RPMI7951 (cell line): ENCODE results near the gene KIF5B. TPM values are rescaled to one million over a fixed set of nuclear protein-coding genes. Genes with fewer than 3 reads are reported as not detected.
"Not testable (repeated sequence)": the region's sequence is repeated elsewhere in the genome, so short reads cannot be mapped to it uniquely, and the experiment has no call there.

Source experiments
- DNase-seq: peaks from one replicate; pipeline ENCODE4 v3.0.0-alpha.2; 2012; ENCODE audit warnings: low read depth
- total RNA-seq: library from RNA; depleted of rRNA; stranded (reverse); fragments of >200 nt; shearing (Covaris generic); gene quantifications from 2 replicates; pipeline ENCODE4 v1.2.3, GENCODE V29; 2014

The KIF5B gene
- total RNA-seq, 1 experiment from 2014 or later: 214 TPM

DNA sequence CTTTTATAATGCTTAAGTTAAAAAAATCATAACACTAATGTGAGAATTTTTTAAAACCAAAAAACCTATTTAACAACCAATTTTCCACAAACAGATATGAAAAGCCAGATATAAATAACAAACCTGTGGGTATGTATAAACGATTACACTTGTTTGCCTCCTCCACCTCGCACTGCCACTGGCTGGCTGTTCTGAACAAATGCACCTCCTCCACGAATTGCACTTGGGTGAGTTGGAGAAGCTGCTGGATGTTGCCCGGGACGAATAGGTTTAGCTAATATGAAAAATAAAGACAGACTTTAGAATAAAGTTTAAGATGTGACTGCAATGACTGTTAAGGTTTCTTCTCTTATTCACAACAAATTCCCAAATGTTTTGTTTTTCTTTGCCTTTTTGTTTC, 40.8 kb downstream of the KIF5B start:
- DNase-seq: no peak

DNA sequence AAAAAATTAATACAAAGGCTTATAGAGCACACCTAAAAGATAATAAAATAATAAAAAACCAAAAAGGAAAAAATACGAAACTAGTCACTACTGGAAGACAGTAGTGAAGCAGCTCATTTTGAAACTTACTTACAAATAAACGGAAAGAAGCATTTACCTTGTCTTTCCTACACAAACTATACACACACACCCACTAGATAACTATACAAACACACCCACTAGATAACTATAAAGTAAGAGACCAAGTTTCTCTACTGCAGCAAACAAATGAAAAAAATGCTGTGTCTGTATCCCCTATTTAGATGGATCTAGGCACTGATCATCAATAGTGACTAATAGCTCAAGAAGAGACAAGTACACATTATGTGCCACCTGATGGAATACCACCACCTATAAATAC, 49.2 kb downstream of the KIF5B start:
- no peak for DNase-seq

DNA sequence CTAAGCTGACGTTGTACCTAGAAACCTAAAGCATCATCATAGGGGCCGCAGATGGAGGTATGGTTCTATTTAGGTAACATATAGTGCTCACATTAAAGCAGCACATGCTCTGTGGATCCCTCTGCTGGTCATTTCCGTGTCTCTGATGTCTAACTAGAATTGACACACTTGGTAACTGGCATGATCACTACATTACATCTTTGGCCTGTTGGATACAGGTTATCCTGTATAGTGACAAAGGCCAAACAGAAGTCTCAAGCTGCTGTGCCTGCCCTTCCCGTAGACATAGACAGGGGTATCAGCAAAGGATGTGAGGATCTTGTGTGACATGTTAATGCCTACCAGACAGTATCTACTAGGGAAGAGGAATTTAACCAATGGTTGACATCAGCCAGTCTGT, 51.2 kb downstream of the KIF5B start:
- DNase-seq: peak; percentile 57

DNA sequence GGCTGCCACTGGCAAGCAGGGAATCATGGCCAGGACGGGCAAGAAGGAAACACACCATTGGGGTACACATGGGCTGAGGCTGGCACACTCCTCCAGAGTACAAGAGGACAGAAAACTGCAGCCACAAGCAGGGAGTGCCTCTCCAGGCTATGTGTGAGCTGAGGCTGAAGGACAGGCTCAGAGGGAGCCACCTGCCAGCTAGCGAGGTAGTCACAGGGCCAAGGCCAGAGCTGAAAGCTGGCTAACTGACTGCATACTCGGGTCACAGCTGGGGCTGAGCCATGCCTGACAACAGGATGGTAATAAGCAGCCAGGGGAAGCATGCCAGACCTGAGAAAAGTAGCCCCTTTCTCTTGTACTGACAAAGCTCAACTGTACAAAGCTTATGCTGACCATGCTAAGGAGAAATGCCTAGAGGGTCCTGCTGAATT, 52.0 kb downstream of the KIF5B start:
- peak; percentile 20 for DNase-seq

DNA sequence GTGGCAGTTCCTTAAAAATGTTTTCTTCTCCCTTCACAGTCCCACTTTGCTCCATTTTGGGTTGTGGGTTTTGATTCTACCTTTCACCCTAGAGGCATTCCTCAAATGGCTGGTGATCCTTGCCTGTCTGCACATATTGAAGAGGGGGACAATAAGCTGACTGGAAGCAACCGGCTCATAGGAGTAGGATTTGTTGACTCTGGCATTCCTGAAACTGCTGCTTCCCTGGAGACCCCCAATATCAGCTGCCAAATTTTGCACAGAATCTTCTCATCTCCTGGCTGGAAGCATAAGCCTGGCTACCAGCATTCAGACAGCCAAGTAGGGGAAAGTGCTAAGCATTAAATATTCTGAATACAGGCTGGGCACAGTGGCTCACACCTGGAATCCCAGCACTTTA, 53.7 kb downstream of the KIF5B start:
- no peak for DNase-seq

DNA sequence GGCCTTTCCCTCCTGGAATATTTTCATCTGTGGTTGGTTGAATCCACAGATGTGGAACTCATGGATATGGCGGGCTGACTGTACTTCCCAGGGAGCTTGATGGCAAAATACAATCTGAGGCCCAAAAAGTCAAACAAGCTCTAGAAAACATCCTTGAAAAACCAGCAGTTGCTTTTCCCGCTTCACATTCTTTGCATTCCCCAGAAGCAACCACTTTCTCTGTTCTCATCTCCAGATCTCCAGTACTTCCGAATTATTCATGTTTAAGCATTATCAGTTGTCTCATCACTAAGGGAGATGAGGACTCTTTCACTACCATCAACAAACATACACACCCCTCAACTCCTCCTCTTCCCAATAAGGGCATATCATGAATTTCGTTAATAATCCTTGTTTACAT, 55.3 kb downstream of the KIF5B start:
- DNase-seq: peak; percentile 77

DNA sequence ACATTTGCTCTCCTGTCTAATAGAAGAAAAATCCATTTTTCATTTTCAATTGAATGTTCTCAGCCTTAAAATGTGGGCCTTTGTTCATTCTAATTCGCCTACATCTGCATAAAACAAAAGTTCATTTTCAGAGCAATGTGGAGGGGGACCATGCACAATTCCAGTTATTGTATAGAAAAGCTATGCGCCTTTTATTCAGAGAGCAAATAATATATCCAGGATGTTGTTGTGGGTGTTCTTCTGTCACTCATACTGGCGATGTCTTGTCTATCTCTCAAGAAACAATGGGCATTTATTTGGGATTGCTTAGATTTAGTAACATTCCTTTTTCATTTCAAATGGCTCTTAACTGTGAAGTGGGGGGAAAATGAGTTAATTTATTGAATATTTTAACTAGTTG, 56.4 kb downstream of the KIF5B start:
- DNase-seq: no peak

DNA sequence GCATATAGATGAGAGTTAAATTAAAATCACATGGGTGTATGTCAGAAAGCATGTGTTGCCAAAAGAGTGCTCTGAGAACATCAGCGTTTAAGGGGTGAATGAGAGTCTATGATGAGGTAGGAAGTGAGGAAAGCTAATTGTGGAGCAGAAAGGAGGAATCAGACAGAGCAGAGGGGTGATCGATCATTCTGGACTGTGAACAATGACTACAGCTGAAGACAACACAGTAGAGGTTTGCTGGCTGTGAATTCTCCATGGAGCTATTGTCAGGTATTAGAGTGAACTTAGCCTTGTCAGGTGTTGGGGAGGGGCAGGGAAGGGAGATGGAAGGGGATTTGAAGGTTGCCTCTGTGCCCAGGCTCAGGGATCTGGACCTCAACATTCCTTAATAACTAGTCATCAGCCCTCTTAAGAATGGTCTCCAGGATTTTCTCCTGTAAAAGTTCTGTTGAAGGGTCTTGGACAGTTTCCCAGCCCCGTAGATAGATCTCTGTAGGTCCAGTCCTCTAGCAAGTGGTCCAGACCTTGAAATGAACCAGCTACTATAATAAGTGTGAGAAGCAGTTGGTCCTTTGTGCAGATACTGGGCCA, 57.1 kb downstream of the KIF5B start:
- peak; percentile 54 for DNase-seq

DNA sequence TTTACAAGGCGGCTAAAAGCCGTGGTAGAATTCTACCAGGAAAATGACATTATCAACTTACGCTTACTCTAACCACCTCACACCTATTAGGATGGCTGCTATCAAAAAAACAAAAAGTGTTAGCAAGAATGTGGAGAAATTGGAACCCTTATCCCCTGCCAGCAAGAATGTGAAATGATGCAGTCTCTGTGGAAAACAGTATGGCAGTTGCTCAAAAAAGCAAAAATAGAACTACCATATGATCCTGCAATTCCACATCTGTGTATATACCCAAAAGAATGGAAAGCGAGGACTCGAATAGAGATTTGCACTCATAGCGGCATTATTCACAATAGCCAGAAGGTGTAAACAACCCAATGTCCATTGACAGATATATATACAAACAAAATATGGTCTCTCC, 61.3 kb downstream of the KIF5B start:
- no peak for DNase-seq

DNA sequence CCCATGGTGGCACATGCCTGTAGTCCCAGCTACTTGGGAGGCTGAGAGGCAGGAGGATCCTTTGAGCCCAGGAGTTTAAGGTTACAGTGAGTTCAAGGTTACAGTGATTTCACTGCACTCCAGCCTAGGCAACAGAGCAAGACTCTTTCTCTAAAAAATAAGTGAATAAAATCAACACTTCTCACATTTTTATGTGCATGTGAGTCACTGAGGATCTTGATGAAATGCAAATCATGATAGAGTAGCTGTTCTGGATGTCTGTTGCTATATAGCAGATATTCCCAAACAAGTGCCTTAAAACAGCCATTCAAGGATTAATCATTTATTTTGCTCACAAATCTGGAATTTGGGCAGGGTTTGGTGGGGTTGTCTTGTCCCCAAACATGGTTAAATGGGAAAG, 65.3 kb downstream of the KIF5B start:
- no peak for DNase-seq

DNA sequence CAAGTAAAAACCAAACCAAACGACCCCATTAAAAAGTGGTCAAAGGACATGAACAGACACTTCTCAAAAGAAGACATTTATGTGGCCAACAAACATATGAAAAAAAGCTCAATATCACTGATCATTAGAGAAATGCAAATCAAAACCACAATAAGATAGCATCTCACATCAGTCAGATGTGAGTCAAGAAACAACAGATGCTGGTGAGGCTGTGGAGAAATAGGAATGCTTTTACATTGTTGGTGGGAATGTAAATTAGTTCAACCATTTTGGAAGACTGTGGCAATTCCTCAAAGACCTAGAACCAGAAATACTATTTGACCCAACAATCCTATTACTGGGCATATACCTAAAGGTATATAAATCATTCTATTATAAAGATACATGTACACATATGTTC, 68.4 kb downstream of the KIF5B start:
- DNase-seq: peak; percentile 52

DNA sequence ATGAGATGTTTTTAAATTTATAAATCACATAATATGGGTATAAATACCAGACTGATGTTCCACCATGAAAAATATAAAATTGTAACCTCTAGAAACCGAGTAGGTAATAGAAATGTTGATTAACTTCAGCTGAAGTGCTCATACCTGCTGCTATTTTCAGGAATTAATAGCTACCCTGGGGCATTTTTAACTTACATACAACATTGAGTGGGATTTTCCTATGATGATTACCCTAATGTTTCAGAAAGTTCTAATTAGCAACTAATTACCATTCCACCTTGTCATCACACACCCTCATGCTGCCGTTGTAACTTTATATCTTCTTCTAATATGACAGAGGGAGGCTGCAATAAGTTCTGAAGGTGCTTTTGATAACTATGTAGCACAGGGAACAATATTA, 74.1 kb downstream of the KIF5B start:
- DNase-seq: no peak

DNA sequence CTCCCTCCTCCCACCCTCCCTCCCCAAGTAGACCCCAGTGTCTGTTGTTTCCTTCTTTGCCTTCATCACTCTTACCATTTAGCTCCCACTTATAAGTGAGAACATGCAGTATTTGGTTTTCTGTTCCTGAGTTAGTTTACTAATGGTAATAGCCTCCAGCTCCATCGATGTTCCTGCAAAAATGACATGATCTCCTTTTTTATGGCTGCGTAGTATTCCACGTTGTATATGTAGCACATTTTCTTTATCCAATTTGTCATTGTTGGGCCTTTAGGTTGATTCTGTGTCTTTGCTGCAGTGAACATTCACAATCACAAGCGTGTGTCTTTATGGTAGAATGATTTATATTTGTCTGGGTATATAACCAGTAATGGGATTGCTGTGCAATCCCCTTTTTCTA, 75.8 kb downstream of the KIF5B start:
- no peak for DNase-seq

DNA sequence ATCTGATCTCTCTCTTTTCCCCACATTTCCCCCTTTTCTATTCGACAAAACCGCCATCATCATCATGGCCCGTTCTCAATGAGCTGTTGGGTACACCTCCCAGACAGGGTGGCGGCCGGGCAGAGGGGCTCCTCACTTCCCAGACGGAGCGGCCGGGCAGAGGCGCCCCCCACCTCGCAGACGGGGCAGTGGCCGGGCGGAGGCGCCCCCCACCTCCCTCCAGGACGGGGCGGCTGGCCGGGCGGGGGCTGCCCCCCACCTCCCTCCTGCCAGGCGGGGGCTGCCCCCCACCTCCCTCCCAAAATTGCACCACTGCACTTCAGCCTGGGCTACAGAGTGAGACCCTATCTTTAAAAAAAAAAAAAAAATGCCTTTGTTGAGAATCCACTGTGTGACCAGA, 77.2 kb downstream of the KIF5B start:
- DNase-seq: not testable (repeated sequence)

DNA sequence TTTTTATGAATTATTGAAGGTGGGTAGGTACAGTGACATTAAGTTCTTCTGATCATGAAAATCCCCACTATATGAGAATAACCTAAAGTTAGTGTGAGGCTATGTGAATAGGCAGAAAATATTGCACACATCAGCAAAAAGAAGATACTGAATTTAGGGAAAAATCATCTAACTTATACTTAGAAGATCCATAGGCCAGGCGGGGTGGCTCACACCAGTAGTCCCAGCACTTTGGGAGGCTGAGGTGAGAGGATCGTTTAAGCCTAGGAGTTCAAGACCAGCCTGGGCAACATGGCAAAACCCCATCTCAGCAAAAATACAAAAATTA, 78.1 kb downstream of the KIF5B start:
- no peak for DNase-seq

DNA sequence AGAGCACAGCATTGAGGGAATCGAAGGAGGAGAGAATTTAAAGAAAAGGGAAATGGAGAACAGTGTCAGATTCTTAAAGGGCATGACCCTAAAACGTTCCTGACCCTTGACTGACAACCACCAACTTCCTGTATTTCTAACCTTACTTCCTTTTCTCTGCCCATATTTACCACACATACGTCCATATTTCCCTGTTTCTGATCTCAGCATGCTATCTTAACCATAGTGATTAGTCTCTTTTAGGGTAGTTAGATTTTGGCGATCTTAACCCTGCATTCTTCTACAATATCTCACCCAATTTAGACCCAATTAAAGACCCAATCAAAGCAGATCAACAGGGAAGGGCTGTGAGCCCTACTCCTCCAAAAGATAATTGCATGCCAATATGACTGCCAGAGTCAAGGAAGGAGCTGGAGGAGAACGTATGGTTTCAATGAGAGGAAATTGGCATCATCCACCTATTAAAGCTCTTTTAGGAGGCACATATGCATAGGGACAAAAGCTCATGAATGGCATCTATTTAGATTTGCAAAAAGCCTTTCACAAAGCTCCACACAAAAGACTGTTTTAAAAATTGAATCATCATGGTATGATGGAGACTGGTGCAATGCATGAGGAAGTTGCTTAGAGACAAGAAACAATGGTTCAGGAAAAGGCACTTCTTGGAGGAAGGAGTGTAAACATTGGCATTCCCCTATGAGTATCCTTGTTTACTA, 78.6 kb downstream of the KIF5B start:
- DNase-seq: peak; percentile 58

DNA sequence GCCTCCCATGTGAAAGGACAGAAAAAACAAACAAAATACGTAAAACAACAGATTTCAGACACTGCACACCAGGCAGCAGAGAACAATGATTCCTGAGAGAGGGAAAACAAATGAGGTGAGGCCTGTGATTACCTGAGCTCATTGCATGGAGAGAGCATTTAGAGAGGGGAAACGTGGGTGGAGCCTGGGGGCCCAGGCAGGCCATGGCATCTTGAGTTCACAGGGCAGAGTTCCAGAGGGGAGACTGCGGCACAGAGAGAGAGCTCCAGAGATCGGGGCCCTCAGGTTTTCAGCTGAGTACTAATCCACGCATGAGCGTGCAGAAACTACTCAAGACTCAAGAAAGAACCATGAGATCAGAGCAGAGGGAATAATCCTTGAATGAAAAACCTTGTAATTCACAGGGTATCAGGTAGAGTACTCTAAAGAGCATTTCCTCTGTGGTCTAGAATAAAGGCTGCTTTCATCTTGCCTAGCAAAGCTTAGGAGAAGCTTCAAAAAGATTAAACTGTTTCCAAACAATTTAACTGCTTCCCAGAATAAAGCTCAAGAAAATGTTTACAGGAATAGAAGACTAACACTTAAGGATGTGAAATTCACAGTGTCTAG, 81.0 kb downstream of the KIF5B start:
- no peak for DNase-seq

DNA sequence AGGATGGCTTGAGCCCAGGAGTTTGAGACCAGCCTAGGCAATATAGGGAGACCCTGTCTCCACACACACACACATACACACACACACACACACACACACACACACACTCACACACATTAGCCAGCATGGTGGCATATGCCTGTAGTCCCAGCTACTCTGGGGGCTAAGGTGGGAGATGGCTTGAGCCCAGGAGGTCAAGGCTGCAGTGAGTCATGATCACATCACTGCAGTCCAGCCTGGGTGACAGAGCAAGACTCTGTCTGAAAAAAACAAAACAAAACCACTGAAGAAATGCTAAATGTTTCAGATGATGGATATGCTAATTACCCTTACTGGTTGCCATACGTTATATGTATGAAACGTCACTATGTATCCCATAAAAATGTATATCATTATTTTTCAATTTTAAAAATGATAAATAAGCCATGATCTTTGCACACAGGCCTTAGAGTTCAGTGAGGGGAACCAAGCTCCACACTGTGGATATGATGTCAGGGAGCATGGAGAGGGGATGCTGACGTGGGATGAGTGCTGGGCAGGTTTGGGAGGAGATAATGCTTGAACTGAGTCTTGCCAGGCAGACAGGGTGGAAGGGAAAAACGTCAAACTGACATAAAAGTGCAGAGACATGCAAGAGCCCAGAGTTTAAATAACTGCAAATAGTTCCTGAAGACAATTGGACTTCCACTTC, 81.6 kb downstream of the KIF5B start:
- DNase-seq: peak; percentile 71

DNA sequence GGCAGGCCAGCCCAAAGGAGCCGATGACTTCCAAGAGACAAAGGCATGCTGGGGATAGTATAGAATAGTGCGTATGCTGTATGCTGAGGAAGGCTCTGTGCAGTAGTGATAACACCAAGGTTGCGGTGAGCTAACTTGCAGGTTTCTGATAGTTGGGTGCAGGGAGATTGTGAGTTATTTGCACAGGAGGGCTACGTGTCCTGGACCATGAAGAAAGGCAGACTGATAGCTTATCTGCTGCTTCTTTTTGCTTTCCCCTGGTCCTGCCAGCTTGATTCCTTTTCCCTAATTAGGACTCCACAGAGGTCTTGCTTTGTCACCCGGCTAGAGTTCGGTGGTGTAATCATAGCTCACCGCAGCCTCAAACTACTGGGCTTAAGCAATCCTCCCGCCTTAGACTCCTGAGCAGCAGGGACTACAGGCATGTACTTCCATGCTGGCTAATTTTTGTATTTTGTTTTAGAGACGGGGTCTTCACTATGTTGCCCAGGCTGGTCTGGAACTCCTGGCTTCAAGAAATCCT, 83.6 kb downstream of the KIF5B start:
- DNase-seq: no peak

DNA sequence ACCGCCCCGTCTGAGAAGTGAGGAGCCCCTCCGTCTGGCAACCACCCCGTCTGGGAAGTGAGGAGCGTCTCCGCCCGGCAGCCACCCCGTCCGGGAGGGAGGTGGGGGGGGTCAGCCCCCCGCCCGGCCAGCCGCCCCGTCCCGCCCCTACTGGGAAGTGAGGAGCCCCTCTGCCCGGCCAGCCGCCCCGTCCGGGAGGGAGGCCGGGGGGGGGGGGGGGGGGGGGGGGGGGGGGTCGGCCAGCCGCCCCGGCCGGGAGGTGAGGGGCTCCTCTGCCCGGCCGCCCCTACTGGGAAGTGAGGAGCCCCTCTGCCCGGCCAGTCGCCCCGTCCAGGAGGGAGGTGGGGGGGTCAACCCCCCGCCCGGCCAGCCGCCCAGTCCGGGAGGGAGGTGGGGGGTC, 86.4 kb downstream of the KIF5B start:
- DNase-seq: not testable (repeated sequence)

DNA sequence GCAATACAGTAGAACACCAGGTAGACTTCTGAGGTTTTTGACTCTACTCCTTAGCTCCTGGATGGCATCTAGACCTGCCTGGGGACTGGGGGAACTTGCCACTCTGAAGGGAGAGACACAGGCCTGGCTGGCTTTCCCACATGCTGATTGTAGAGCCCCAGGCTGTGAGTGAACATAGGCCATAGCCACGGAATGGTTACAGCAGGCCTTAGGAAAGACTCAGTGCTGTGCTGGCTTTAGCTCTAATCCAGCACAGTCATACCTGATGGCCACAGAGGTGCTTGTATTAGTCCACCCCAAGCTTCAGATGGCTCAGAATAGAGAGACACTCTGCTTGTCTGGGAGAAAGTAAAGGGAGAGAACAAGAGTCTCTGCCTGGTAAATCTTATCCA, 92.6 kb downstream of the KIF5B start:
- DNase-seq: peak; percentile 43

DNA sequence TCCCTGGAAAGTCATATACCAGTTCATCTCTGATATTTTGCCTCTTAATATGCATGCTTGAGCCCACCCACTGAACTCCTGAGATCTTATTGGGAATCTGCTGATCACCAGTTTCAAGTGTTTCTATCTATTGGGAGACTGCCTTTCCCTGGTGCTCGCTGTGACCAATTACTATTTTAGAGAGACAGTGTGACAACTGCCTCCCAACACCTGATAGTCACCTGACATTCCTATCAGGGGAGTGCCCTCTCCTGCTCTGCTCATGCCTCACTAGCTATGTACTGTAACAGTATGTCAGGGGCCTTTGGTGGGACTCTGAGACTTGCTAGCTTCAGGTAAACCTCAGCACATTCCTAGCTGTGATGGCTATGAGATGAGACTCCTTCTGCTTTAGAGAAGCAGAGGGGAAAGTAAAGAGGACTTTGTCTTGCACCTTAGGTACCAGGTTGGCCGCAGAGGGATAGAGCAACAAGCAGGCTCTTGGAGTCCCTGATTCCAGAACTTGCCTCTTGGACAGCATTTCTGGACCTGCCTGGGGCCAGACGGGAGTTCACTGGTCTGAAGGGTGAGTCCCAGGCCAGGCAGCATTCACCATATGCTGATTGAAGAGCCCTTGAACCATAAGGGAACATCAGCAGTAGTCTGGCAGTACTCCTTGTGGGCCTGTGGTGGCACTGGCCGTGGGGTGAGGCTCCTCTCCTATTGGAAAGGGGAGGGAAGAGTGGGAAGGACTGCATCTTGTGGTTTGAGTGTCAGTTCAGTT, 93.2 kb downstream of the KIF5B start:
- DNase-seq: peak; percentile 17
